ENCODE measurements around the gene PSME4.

Gene PSME4

DNA sequence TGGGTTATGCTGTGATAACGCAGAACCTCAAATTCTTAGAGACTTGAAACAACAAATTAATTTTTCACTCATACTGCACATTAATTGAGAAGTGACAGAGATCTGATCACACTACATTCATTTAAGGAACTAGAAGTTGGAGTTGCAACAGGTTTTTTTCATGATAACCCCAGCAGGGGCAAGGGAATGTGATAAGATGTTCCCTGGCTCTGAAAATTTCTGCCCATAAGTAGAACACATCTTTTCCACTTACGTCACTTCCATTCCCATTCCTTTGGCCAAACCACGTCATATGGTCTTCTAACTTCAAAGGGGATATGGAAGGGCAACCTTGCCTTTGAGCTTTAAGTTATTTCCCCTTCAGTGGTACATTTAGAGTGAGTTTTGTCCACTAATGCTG, 29.7 kb upstream of the PSME4 start:
- no peak overlapping the region for H3K27ac ChIP-seq (ENCODE audit: low read length)
- no peak for ATAC-seq (ENCODE audit: insufficient read depth, low read depth)
- DNase-seq: no peak

DNA sequence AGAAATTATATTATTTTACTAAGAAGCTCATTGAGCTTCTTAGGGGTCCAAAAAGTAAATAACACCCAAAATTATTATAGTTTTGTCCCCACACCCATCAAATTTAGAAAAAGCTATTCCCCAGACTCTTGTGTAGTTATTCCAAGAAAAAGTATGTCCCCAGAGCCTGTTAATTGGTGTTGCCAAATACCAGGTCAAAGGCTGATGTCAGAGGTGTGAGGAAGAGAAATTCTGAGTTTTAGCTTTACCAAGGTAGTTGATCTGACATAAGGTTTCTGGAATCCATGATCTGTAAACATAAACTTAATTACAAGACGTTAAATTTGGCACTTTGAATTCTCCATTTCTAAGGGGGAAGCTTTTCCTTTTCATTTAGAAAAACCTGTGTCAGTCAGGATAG, 29.3 kb upstream of the PSME4 start:
- H3K4me1 ChIP-seq (ENCODE audit: insufficient read depth, low read length): no peaks in the 10 kb centered on the region
- no peak overlapping the region for H3K9ac ChIP-seq (ENCODE audit: low read depth, low read length)
- no peak for ATAC-seq (ENCODE audit: insufficient read depth, low read depth)
- TF ChIP-seq, protein P1, sequence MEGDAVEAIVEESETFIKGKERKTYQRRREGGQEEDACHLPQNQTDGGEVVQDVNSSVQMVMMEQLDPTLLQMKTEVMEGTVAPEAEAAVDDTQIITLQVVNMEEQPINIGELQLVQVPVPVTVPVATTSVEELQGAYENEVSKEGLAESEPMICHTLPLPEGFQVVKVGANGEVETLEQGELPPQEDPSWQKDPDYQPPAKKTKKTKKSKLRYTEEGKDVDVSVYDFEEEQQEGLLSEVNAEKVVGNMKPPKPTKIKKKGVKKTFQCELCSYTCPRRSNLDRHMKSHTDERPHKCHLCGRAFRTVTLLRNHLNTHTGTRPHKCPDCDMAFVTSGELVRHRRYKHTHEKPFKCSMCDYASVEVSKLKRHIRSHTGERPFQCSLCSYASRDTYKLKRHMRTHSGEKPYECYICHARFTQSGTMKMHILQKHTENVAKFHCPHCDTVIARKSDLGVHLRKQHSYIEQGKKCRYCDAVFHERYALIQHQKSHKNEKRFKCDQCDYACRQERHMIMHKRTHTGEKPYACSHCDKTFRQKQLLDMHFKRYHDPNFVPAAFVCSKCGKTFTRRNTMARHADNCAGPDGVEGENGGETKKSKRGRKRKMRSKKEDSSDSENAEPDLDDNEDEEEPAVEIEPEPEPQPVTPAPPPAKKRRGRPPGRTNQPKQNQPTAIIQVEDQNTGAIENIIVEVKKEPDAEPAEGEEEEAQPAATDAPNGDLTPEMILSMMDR (IDR thresholded peaks at IDR 0.05; ENCODE audit: borderline replicate concordance, extremely low read depth, low read length, poor library complexity, severe bottlenecking): no peak
- TF ChIP-seq EZH2 (IDR thresholded peaks at IDR 0.05; ENCODE audit: borderline replicate concordance, low read depth, low read length, severe bottlenecking): no peak
- no peak overlapping the region for H3K4me2 ChIP-seq (ENCODE audit: insufficient read depth, low read length)
- no peaks in the 10 kb centered on the region for H3K9me3 ChIP-seq (ENCODE audit: insufficient read depth, low read length, severe bottlenecking)
- H3K27ac ChIP-seq (ENCODE audit: low read length): no peak overlapping the region
- H3K27me3 ChIP-seq (ENCODE audit: insufficient read depth, low read length, poor library complexity): no peaks in the 10 kb centered on the region
- H3K79me2 ChIP-seq (ENCODE audit: insufficient read depth, low read length): no peaks in the 10 kb centered on the region
- H3K4me3 ChIP-seq (ENCODE audit: low read depth in 1 of 2, low read length in 2 of 2): no peak overlapping the region
- no peak overlapping the region for H2AFZ ChIP-seq (ENCODE audit: low read depth, low read length)
- H3K36me3 ChIP-seq (ENCODE audit: insufficient read depth, low read length): no peaks in the 10 kb centered on the region
- no peaks in the 10 kb centered on the region for H4K20me1 ChIP-seq (ENCODE audit: insufficient read depth, low read length)
- no peak for DNase-seq

More for the DNA sequence above, 29.7 kb upstream of the PSME4 start:
- H3K4me1 ChIP-seq (ENCODE audit: insufficient read depth, low read length): no peaks in the 10 kb centered on the region
- no peak for TF ChIP-seq EZH2 (IDR thresholded peaks at IDR 0.05; ENCODE audit: borderline replicate concordance, low read depth, low read length, severe bottlenecking)
- TF ChIP-seq, protein P1 (IDR thresholded peaks at IDR 0.05; ENCODE audit: borderline replicate concordance, extremely low read depth, low read length, poor library complexity, severe bottlenecking): no peak
- H3K79me2 ChIP-seq (ENCODE audit: insufficient read depth, low read length): no peaks in the 10 kb centered on the region
- no peak overlapping the region for H3K9ac ChIP-seq (ENCODE audit: low read depth, low read length)
- H3K4me3 ChIP-seq (ENCODE audit: low read depth in 1 of 2, low read length in 2 of 2): no peak overlapping the region
- H4K20me1 ChIP-seq (ENCODE audit: insufficient read depth, low read length): no peaks in the 10 kb centered on the region
- no peaks in the 10 kb centered on the region for H3K27me3 ChIP-seq (ENCODE audit: insufficient read depth, low read length, poor library complexity)
- no peaks in the 10 kb centered on the region for H3K9me3 ChIP-seq (ENCODE audit: insufficient read depth, low read length, severe bottlenecking)
- no peak overlapping the region for H3K4me2 ChIP-seq (ENCODE audit: insufficient read depth, low read length)
- no peaks in the 10 kb centered on the region for H3K36me3 ChIP-seq (ENCODE audit: insufficient read depth, low read length)
- H2AFZ ChIP-seq (ENCODE audit: low read depth, low read length): no peak overlapping the region

DNA sequence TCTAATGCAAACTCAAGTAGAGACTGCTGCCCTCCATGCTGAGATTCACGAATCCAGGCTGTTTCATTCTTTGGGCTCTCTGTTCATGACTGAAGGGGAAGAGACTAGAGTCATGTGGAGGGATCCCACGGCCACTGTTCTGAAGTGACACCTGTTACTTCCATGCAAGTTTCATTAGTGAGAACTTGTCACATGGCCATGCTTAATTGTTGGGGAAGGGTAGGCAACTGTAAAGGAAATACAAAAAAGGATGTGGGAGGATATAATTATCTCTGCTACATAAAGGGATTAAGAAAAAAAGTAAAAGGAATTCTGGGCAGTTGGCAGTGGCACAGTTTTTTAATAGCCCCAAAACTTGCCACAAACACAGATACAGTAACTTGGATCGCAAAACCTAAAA, 28.0 kb upstream of the PSME4 start:
- H3K4me2 ChIP-seq (ENCODE audit: insufficient read depth, low read length): no peak overlapping the region
- H3K4me3 ChIP-seq (ENCODE audit: low read depth in 1 of 2, low read length in 2 of 2): no peak overlapping the region
- H3K27ac ChIP-seq (ENCODE audit: low read length): no peak overlapping the region

More for the DNA sequence above, 28.0 kb upstream of the PSME4 start:
- no peak for ATAC-seq (ENCODE audit: insufficient read depth, low read depth)
- no peaks in the 10 kb centered on the region for H3K27me3 ChIP-seq (ENCODE audit: insufficient read depth, low read length, poor library complexity)
- no peaks in the 10 kb centered on the region for H3K79me2 ChIP-seq (ENCODE audit: insufficient read depth, low read length)
- H3K9me3 ChIP-seq (ENCODE audit: insufficient read depth, low read length, severe bottlenecking): no peaks in the 10 kb centered on the region
- no peak overlapping the region for H2AFZ ChIP-seq (ENCODE audit: low read depth, low read length)
- no peaks in the 10 kb centered on the region for H3K4me1 ChIP-seq (ENCODE audit: insufficient read depth, low read length)
- no peaks in the 10 kb centered on the region for H3K36me3 ChIP-seq (ENCODE audit: insufficient read depth, low read length)
- no peaks in the 10 kb centered on the region for H4K20me1 ChIP-seq (ENCODE audit: insufficient read depth, low read length)
- DNase-seq: no peak
- no peak overlapping the region for H3K9ac ChIP-seq (ENCODE audit: low read depth, low read length)
- TF ChIP-seq EZH2 (IDR thresholded peaks at IDR 0.05; ENCODE audit: borderline replicate concordance, low read depth, low read length, severe bottlenecking): no peak
- TF ChIP-seq, protein P1 (IDR thresholded peaks at IDR 0.05; ENCODE audit: borderline replicate concordance, extremely low read depth, low read length, poor library complexity, severe bottlenecking): no peak

All from DND-41 (cell line).